IMR-90 (cell line): ENCODE results near the gene PRM3. TPM values are rescaled to one million over a fixed set of nuclear protein-coding genes. Genes with fewer than 3 reads are reported as not detected.

ENCODE experiments used
- ATAC-seq: fragments of 200-7000 bp; cut with Tn5 transposase; 2 replicates; pipeline ENCODE4 v1.9.1; 2020; ENCODE audit warnings: low read depth, mild to moderate bottlenecking, moderate library complexity
- BruUV-seq: library from RNA; stranded (reverse); fragments of 400-500 nt; replicated peaks from 2 replicates; lab custom pipeline; 2021; lab: Mats Ljungman, UMichigan
- CTCF ChIA-PET: fragments of 300-600 bp; formaldehyde crosslinking; extraction: SDS; loops from one replicate; lab custom pipeline; 2021; ENCODE audit warnings: antibody characterized with exemption; lab: Yijun Ruan, JAX
- POLR2A ChIA-PET: fragments of 300-600 bp; sonication (Branson Sonifier 250); formaldehyde crosslinking; loops from one replicate; lab custom pipeline; 2022; ENCODE audit warnings: antibody characterized with exemption; ENCODE audit not compliant: unreplicated experiment; lab: Charles Lee
- DNase-seq: peaks from one replicate; pipeline ENCODE4 v3.0.0; 2013
- H2AFZ ChIP-seq: replicated peaks from 2 replicates; pipeline ENCODE3; 2013; ENCODE audit warnings: low read length, mild to moderate bottlenecking; ENCODE audit not compliant: poor library complexity
- H2AK5ac ChIP-seq: 2 replicates; pipeline ENCODE4 v1.6.1; 2013; ENCODE audit warnings: low read depth, low read length, inconsistent platforms
- H2AK9ac ChIP-seq: replicated peaks from 2 replicates; pipeline ENCODE3; 2013; ENCODE audit warnings: mild to moderate bottlenecking, low read depth, low read length, moderate library complexity; ENCODE audit not compliant: poor library complexity
- H2BK120ac ChIP-seq: 2 replicates; pipeline ENCODE4 v1.6.1; 2013; ENCODE audit warnings: low read depth, low read length, inconsistent platforms
- H2BK15ac ChIP-seq: 3 replicates; pipeline ENCODE4 v1.6.1; 2013; ENCODE audit warnings: low read depth, low read length, inconsistent platforms
- H2BK20ac ChIP-seq: 2 replicates; pipeline ENCODE4 v1.6.1; 2013; ENCODE audit warnings: low read depth, mild to moderate bottlenecking, inconsistent platforms, low read length, moderate library complexity
- H2BK5ac ChIP-seq: 2 replicates; pipeline ENCODE4 v1.6.1; 2013; ENCODE audit warnings: mild to moderate bottlenecking, low read depth, low read length, inconsistent platforms; ENCODE audit not compliant: poor library complexity, severe bottlenecking
- H3K14ac ChIP-seq: replicated peaks from 2 replicates; pipeline ENCODE4 v1.6.1; 2013; ENCODE audit warnings: low read depth, low read length, inconsistent platforms
- H3K18ac ChIP-seq: 2 replicates; pipeline ENCODE4 v1.6.1; 2013; ENCODE audit warnings: low read depth, low read length, control low read depth
- H3K23ac ChIP-seq: 2 replicates; pipeline ENCODE4 v1.6.1; 2013; ENCODE audit warnings: low read depth, low read length, inconsistent platforms
- H3K27ac ChIP-seq: 2 replicates; pipeline ENCODE4 v1.5.1; 2013; ENCODE audit warnings: mild to moderate bottlenecking, control low read depth, low read length; ENCODE audit not compliant: insufficient read depth
- H3K27me3 ChIP-seq: 2 replicates; pipeline ENCODE4 v1.6.1; 2013; ENCODE audit warnings: low read length; ENCODE audit not compliant: control insufficient read depth, insufficient read depth
- H3K36me3 ChIP-seq: 2 replicates; pipeline ENCODE4 v1.6.1; 2013; ENCODE audit warnings: low read length, mixed read lengths; ENCODE audit not compliant: control insufficient read depth, insufficient read depth
- H3K4ac ChIP-seq: 2 replicates; pipeline ENCODE4 v1.6.1; 2013; ENCODE audit warnings: low read depth, low read length, inconsistent platforms
- H3K4me1 ChIP-seq: 2 replicates; pipeline ENCODE4 v1.6.1; 2013; ENCODE audit warnings: low read length, mixed read lengths; ENCODE audit not compliant: control insufficient read depth, insufficient read depth
- H3K4me2 ChIP-seq: 2 replicates; pipeline ENCODE4 v1.6.1; 2013; ENCODE audit warnings: low read depth, mild to moderate bottlenecking, control low read depth, low read length, moderate library complexity
- H3K4me3 ChIP-seq: 2 replicates; pipeline ENCODE4 v1.5.1; 2013; ENCODE audit warnings: low read depth, mild to moderate bottlenecking, control low read depth, low read length, moderate library complexity; ENCODE audit not compliant: insufficient read depth
- H3K56ac ChIP-seq: 2 replicates; pipeline ENCODE4 v1.6.1; 2013; ENCODE audit warnings: low read length, inconsistent platforms; ENCODE audit not compliant: insufficient read depth; ENCODE audit errors: extremely low read depth
- H3K79me1 ChIP-seq, 2 experiments: 2 replicates each; pipeline ENCODE4 v1.6.1; 2013; ENCODE audit warnings: low read length in 2 of 2, inconsistent platforms in 1 of 2, low read depth in 1 of 2
- H3K9ac ChIP-seq: 2 replicates; pipeline ENCODE4 v1.6.1; 2013; ENCODE audit warnings: low read depth, low read length, control low read depth
- H3K9me1 ChIP-seq: 2 replicates; pipeline ENCODE4 v1.6.1; 2013; ENCODE audit warnings: low read length, inconsistent platforms; ENCODE audit not compliant: insufficient read depth
- H3K9me3 ChIP-seq: 2 replicates; pipeline ENCODE4 v1.6.1; 2013; ENCODE audit warnings: low read length; ENCODE audit not compliant: control insufficient read depth, insufficient read depth
- H4K20me1 ChIP-seq: 2 replicates; pipeline ENCODE4 v1.6.1; 2013; ENCODE audit warnings: low read length, inconsistent platforms; ENCODE audit not compliant: insufficient read depth
- H4K5ac ChIP-seq: 2 replicates; pipeline ENCODE4 v1.6.1; 2013; ENCODE audit warnings: mild to moderate bottlenecking, low read depth, low read length, control low read depth
- H4K8ac ChIP-seq, 2 experiments: 2 replicates each; pipeline ENCODE4 v1.6.1; 2013; ENCODE audit warnings: low read depth in 2 of 2, low read length in 2 of 2, control low read depth in 1 of 2, inconsistent platforms in 1 of 2
- H4K91ac ChIP-seq: 2 replicates; pipeline ENCODE4 v1.6.1; 2013; ENCODE audit warnings: low read depth, low read length, inconsistent platforms; ENCODE audit not compliant: insufficient read depth
- CEBPB ChIP-seq: IDR thresholded peaks from 2 replicates; pipeline ENCODE4 v1.6.1; 2012; ENCODE audit warnings: low read depth, low read length, improper control_type of control experiment
- NFE2L2 ChIP-seq: fragments of 150-350 bp; IDR thresholded peaks from 2 replicates; pipeline ENCODE4 v1.6.1; 2016; ENCODE audit warnings: low read depth, mild to moderate bottlenecking, low read length
- WGBS, 2 experiments: methylation state at CpG; one replicate each; pipeline versions ENCODE4 v1.1.5 to v1.1.7; 2013; ENCODE audit warnings: missing lambda C conversion rate in 2 of 2; ENCODE audit not compliant: insufficient read length in 1 of 2; ENCODE audit errors: extremely low coverage in 2 of 2; 5-methylcytosine and 5-hydroxymethylcytosine counted together
- dilution Hi-C: fragments of 300-500 bp; cut with HindIII; formaldehyde crosslinking; loops from one replicate; pipeline ENCODE4 v1.14.3; 2018; ENCODE audit warnings: low sequenced_read_pairs; ENCODE audit not compliant: unreplicated experiment
- in situ Hi-C: fragments of 300-500 bp; cut with MboI; formaldehyde crosslinking; loops from 3 replicates; pipeline ENCODE4 v1.14.3; 2019; ENCODE audit warnings: low sequenced_read_pairs, inconsistent platforms, mixed read lengths
- intact Hi-C: fragments of 100-400 bp; cut with micrococcal nuclease; formaldehyde crosslinking; loops from 2 replicates; pipeline ENCODE4 v1.10.0; 2022
- polyA plus RNA-seq, 3 experiments: library from polyadenylated mRNA; depleted of rRNA; stranded (reverse); fragments of >200 nt; gene quantifications; 2 replicates each; pipeline ENCODE4 v1.2.3, GENCODE V29; 2012; ENCODE audit warnings: low replicate concordance in 1 of 3
- total RNA-seq: library from RNA; depleted of rRNA; stranded (reverse); fragments of >200 nt; gene quantifications from 2 replicates; pipeline ENCODE4 v1.2.3, GENCODE V29; 2012

The PRM3 gene
- total and polyA plus RNA-seq, 2 of the 4 experiments (the other 2 are of a cell fraction) = not detected

DNA sequence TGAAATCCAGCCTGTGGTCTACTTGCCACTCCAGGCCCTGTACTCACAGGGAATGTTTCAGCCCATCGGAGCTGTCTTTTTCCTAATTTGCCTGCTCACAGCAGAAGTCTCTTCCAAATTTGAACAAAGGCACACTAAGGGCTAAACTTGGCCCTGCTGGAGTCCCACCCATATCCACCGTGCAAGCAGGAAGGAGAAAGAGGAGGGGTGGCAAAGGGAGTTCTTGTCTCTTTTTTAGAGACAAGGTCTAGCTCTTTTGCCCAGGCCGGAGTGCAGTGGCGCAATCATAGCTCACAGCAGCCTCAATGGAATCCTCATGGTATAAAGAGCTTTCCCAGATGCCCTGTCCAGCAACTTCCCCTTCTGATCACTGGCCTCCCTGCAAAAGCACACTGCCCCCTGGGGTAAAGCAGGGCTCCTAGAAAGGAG is 10.4 kb upstream of the PRM3 start:
- no peak overlapping the region for H4K8ac ChIP-seq
- H2BK120ac ChIP-seq = no peak overlapping the region
- no peaks in the 10 kb centered on the region for H4K20me1 ChIP-seq
- no peaks in the 10 kb centered on the region for H3K9me3 ChIP-seq
- no peak overlapping the region for H3K23ac ChIP-seq
- intact Hi-C loops = no loop called here
- H2BK5ac ChIP-seq = no peak overlapping the region
- no TSS peak for BruUV-seq
- H3K18ac ChIP-seq = no peak overlapping the region
- no peaks in the 10 kb centered on the region for H3K79me1 ChIP-seq
- peak; percentile 76 for TF ChIP-seq CEBPB
- no peak for TF ChIP-seq NFE2L2
- H3K14ac ChIP-seq = no peak overlapping the region
- DNase-seq (peak; percentile 14), ATAC-seq (peak; percentile 42)
- ChIA-PET CTCF (interaction anchor here (0.7 kb wide), 1 partner anchor 27 kb away, joined by 3 read pairs; no protein-coding TSS in a partner anchor), POLR2A (no interaction called here)
- no peak overlapping the region for H3K4me3 ChIP-seq
- no peak overlapping the region for H4K91ac ChIP-seq
- H3K27me3 ChIP-seq = peaks cover 21% of the 10 kb centered on the region
- dilution Hi-C loops = no loop called here
- WGBS, 2 experiments = no CpG with 5 or more reads among the region's 4 CpGs
- in situ Hi-C loops = no loop called here
- H3K36me3 ChIP-seq = no peaks in the 10 kb centered on the region
- H3K27ac ChIP-seq = no peak overlapping the region
- no peaks in the 10 kb centered on the region for H3K4me1 ChIP-seq
- H2BK20ac ChIP-seq = no peak overlapping the region
- no peak overlapping the region for H3K9ac ChIP-seq
- no peak overlapping the region for H3K56ac ChIP-seq
- H3K9me1 ChIP-seq = no peaks in the 10 kb centered on the region
- H3K4ac ChIP-seq = no peak overlapping the region
- no peak overlapping the region for H2AK9ac ChIP-seq
- H2AFZ ChIP-seq = no peak overlapping the region
- H2AK5ac ChIP-seq = no peak overlapping the region
- no peak overlapping the region for H4K5ac ChIP-seq
- no peak overlapping the region for H3K4me2 ChIP-seq
- no peak overlapping the region for H2BK15ac ChIP-seq
